Measurements from ENCODE around the gene DGLUCY. TPM values are rescaled to one million over a fixed set of nuclear protein-coding genes. Genes with fewer than 3 reads are reported as not detected.
"Not testable (repeated sequence)": the region's sequence is repeated elsewhere in the genome, so short reads cannot be mapped to it uniquely, and the experiment has no call there.

DGLUCY gene
- total RNA-seq, 1 donor from 2014 or later, result 20.0 TPM

DNA sequence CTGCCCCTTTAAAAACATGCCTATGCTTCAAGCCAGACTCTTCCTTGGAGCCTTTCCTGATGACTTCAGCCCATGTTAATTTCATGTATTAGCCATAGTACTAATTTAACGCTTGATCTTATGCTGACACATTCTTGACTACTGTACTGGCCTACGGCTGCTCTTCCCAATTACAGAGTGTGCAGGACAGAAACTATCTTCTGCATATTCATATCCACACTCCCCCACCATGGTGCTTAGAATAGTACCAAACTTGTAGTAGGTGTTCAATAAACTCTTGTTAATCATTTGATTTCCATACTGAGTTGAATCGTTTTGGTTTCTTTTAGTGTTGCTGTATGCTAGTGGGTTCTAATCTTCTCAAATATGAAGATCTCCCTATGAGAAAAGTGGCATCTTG, 21.8 kb upstream of the DGLUCY start:
- no peak for DNase-seq (ENCODE audit: low read depth)
- Histone ChIP-seq H3K9ac (ENCODE audit: low read length) (no peak overlapping the region), H2AFZ (ENCODE audit: low read depth, low read length) (no peak overlapping the region), H3K27me3 (ENCODE audit: insufficient read depth, low read length) (peaks cover 5% of the 10 kb centered on the region), H3K9me3 (ENCODE audit: insufficient read depth, low read depth, low read length) (no peaks in the 10 kb centered on the region), H3K4me2 (ENCODE audit: low read length) (no peak overlapping the region), H3K27ac (ENCODE audit: low read depth, low read length) (no peak overlapping the region), H4K20me1 (ENCODE audit: insufficient read depth, low read length) (no peaks in the 10 kb centered on the region), H3K79me2 (ENCODE audit: insufficient read depth, low read length) (no peaks in the 10 kb centered on the region), H3K4me3 (ENCODE audit: insufficient read depth, low read depth, low read length) (no peak overlapping the region), H3K4me1 (ENCODE audit: insufficient read depth, low read length) (no peaks in the 10 kb centered on the region), H3K36me3 (ENCODE audit: insufficient read depth, low read length) (no peaks in the 10 kb centered on the region)
- Mint-ChIP-seq H3K27ac (ENCODE audit: unreplicated experiment) (no peak overlapping the region), H3K27me3 (ENCODE audit: low read depth, unreplicated experiment) (peaks cover 5% of the 10 kb centered on the region), H3K36me3 (ENCODE audit: low read depth, unreplicated experiment) (no peaks in the 10 kb centered on the region), H3K9me3 (ENCODE audit: unreplicated experiment) (no peaks in the 10 kb centered on the region), H3K4me1 (ENCODE audit: low read depth, unreplicated experiment) (no peaks in the 10 kb centered on the region), H3K4me3 (ENCODE audit: unreplicated experiment) (no peak overlapping the region)
- TF ChIP-seq, protein P1, sequence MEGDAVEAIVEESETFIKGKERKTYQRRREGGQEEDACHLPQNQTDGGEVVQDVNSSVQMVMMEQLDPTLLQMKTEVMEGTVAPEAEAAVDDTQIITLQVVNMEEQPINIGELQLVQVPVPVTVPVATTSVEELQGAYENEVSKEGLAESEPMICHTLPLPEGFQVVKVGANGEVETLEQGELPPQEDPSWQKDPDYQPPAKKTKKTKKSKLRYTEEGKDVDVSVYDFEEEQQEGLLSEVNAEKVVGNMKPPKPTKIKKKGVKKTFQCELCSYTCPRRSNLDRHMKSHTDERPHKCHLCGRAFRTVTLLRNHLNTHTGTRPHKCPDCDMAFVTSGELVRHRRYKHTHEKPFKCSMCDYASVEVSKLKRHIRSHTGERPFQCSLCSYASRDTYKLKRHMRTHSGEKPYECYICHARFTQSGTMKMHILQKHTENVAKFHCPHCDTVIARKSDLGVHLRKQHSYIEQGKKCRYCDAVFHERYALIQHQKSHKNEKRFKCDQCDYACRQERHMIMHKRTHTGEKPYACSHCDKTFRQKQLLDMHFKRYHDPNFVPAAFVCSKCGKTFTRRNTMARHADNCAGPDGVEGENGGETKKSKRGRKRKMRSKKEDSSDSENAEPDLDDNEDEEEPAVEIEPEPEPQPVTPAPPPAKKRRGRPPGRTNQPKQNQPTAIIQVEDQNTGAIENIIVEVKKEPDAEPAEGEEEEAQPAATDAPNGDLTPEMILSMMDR (IDR thresholded peaks at IDR 0.05; ENCODE audit: insufficient read depth, low read depth, low read length), result no peak
- no peak for TF ChIP-seq EZH2 (IDR thresholded peaks at IDR 0.05; ENCODE audit: insufficient read depth, low read length)
- FAIRE-seq, result no peak

DNA sequence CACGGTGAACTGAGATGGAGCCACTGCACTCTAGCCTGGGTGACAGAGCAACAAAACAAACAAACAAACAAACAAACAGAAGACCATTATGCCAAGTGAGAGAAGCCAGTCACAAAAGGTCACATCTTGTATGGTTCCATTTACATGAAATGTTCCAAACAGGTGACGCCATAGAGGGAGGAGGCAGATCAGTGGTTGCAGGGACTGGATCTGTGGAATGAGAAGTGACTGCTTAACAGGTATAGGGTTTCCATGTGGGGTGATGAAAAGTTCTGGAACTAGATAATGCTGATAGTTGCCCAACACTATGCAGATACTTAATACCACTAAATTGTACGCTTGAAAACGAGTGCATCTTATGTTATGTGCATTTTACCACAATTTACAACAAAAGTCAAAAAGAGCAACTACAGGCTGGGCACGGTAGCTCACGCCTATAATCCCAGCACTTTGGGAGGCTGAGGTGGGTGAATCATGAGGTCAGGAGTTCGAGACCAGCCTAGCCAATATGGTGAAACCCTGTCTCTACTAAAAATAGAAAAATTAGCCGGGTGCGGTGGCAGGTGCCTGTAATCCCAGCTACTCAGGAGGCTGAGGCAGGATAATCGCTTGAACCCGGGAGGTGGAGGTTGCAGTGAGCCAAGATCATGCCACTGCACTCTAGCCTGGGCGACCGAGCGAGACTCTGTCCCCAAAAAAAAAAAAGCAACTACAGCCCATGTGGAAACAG, 20.0 kb upstream of the DGLUCY start:
- not testable (repeated sequence) for H3K27me3 ChIP-seq (ENCODE audit: insufficient read depth, low read length); H3K27ac Mint-ChIP-seq (ENCODE audit: unreplicated experiment); H3K27me3 Mint-ChIP-seq (ENCODE audit: low read depth, unreplicated experiment); H3K4me1 Mint-ChIP-seq (ENCODE audit: low read depth, unreplicated experiment); H2AFZ ChIP-seq (ENCODE audit: low read depth, low read length); H3K9me3 ChIP-seq (ENCODE audit: insufficient read depth, low read depth, low read length); H3K36me3 Mint-ChIP-seq (ENCODE audit: low read depth, unreplicated experiment); H3K4me3 Mint-ChIP-seq (ENCODE audit: unreplicated experiment); H3K4me3 ChIP-seq (ENCODE audit: insufficient read depth, low read depth, low read length); FAIRE-seq; H3K36me3 ChIP-seq (ENCODE audit: insufficient read depth, low read length); H3K9me3 Mint-ChIP-seq (ENCODE audit: unreplicated experiment); H3K27ac ChIP-seq (ENCODE audit: low read depth, low read length); H3K79me2 ChIP-seq (ENCODE audit: insufficient read depth, low read length); DNase-seq (ENCODE audit: low read depth); H4K20me1 ChIP-seq (ENCODE audit: insufficient read depth, low read length); H3K9ac ChIP-seq (ENCODE audit: low read length); H3K4me2 ChIP-seq (ENCODE audit: low read length); H3K4me1 ChIP-seq (ENCODE audit: insufficient read depth, low read length)

DNA sequence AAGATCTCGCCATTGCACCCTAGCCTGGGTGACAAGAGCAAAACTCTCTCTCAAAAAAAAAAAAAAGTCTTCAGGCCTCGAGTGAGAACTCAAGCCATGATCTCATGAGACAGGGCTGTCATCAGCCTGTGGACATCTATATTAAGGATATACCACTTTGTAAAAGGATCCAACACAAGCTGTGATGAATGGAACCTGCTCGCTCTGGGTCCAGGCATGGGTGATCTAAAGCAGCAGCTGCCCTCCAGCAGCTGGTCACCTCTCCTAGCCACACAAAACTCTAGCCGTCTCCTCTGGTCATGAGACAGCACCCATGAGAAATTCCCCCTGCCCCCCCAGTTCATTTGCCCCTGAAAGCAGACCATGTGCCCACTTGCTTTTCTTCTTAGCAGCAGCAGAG, 19.1 kb upstream of the DGLUCY start:
- DNase-seq (ENCODE audit: low read depth), result no peak

More for the DNA sequence above, 19.1 kb upstream of the DGLUCY start:
- H3K9me3 Mint-ChIP-seq (ENCODE audit: unreplicated experiment), result no peaks in the 10 kb centered on the region
- Histone ChIP-seq H3K27me3 (ENCODE audit: insufficient read depth, low read length) (peaks cover 2% of the 10 kb centered on the region), H3K79me2 (ENCODE audit: insufficient read depth, low read length) (no peaks in the 10 kb centered on the region), H3K4me2 (ENCODE audit: low read length) (no peak overlapping the region), H3K27ac (ENCODE audit: low read depth, low read length) (no peak overlapping the region), H3K9me3 (ENCODE audit: insufficient read depth, low read depth, low read length) (no peaks in the 10 kb centered on the region), H3K9ac (ENCODE audit: low read length) (no peak overlapping the region), H2AFZ (ENCODE audit: low read depth, low read length) (no peak overlapping the region), H3K4me3 (ENCODE audit: insufficient read depth, low read depth, low read length) (no peak overlapping the region), H4K20me1 (ENCODE audit: insufficient read depth, low read length) (no peaks in the 10 kb centered on the region), H3K36me3 (ENCODE audit: insufficient read depth, low read length) (no peaks in the 10 kb centered on the region), H3K4me1 (ENCODE audit: insufficient read depth, low read length) (no peaks in the 10 kb centered on the region)
- no peaks in the 10 kb centered on the region for H3K36me3 Mint-ChIP-seq (ENCODE audit: low read depth, unreplicated experiment)
- H3K27ac Mint-ChIP-seq (ENCODE audit: unreplicated experiment), result no peak overlapping the region
- peaks cover 5% of the 10 kb centered on the region for H3K27me3 Mint-ChIP-seq (ENCODE audit: low read depth, unreplicated experiment)
- H3K4me1 Mint-ChIP-seq (ENCODE audit: low read depth, unreplicated experiment), result no peaks in the 10 kb centered on the region
- no peak overlapping the region for H3K4me3 Mint-ChIP-seq (ENCODE audit: unreplicated experiment)
- FAIRE-seq, result no peak
- TF ChIP-seq EZH2 (IDR thresholded peaks at IDR 0.05; ENCODE audit: insufficient read depth, low read length), result no peak
- TF ChIP-seq, protein P1 (IDR thresholded peaks at IDR 0.05; ENCODE audit: insufficient read depth, low read depth, low read length), result no peak
